WTC11 (cell line): ENCODE measurements around the gene PHC1. TPM values are rescaled to one million over a fixed set of nuclear protein-coding genes. Genes with fewer than 3 reads are reported as not detected.

Experiments
- ATAC-seq: fragments of 200-7000 bp; cut with Tn5 transposase; 2 replicates; pipeline ENCODE4 v1.10.0; 2021; ENCODE audit warnings: mild to moderate bottlenecking, moderate library complexity
- CTCF ChIA-PET: fragments of 300-600 bp; sonication (Branson Sonifier 250); formaldehyde crosslinking; loops from one replicate; lab custom pipeline; 2021; ENCODE audit warnings: antibody characterized with exemption; lab: Charles Lee
- POLR2A ChIA-PET: fragments of 350-600 bp; sonication (Branson Sonifier 250); formaldehyde crosslinking; loops from one replicate; lab custom pipeline; 2021; ENCODE audit warnings: antibody characterized with exemption; lab: Charles Lee
- DNase-seq: peaks from one replicate; pipeline ENCODE4 v3.0.0; 2021; ENCODE audit warnings: low spot score
- H3K27ac Mint-ChIP-seq: 2 replicates; pipeline ENCODE4 v1.8.0; 2021; ENCODE audit warnings: mixed read lengths
- H3K27me3 Mint-ChIP-seq: 2 replicates; pipeline ENCODE4 v1.8.0; 2021; ENCODE audit warnings: low read depth, mild to moderate bottlenecking, moderate library complexity, mixed read lengths
- H3K36me3 Mint-ChIP-seq: 2 replicates; pipeline ENCODE4 v1.8.0; 2021; ENCODE audit warnings: mixed read lengths
- H3K4me1 Mint-ChIP-seq: 2 replicates; pipeline ENCODE4 v1.8.0; 2022; ENCODE audit warnings: mixed read lengths
- H3K4me3 Mint-ChIP-seq: 2 replicates; pipeline ENCODE4 v1.8.0; 2021; ENCODE audit warnings: mild to moderate bottlenecking, moderate library complexity, mixed read lengths
- H3K9me3 Mint-ChIP-seq: 2 replicates; pipeline ENCODE4 v1.8.0; 2021; ENCODE audit warnings: mixed read lengths
- CBFB ChIP-seq: sonication (generic); formaldehyde crosslinking; IDR thresholded peaks from 2 replicates; pipeline ENCODE4 v1.8.1; 2022; ENCODE audit warnings: mild to moderate bottlenecking, low read depth, missing genetic modification reagents
- CDX4 ChIP-seq: fragments of 250-450 bp; sonication (Bioruptor Pico); IDR thresholded peaks from 2 replicates; pipeline ENCODE4 v1.9.0; 2021; ENCODE audit warnings: moderate library complexity, mild to moderate bottlenecking, inconsistent platforms, borderline replicate concordance
- CREB1 ChIP-seq: sonication (generic); formaldehyde crosslinking; IDR thresholded peaks from 2 replicates; pipeline ENCODE4 v1.8.0; 2023; ENCODE audit warnings: mild to moderate bottlenecking, missing genetic modification reagents
- E2F1 ChIP-seq: sonication (generic); formaldehyde crosslinking; IDR thresholded peaks from 2 replicates; pipeline ENCODE4 v1.8.0; 2022; ENCODE audit warnings: mild to moderate bottlenecking, missing genetic modification reagents
- E2F4 ChIP-seq: sonication (generic); formaldehyde crosslinking; IDR thresholded peaks from 2 replicates; pipeline ENCODE4 v1.8.1; 2022; ENCODE audit warnings: low read depth, mild to moderate bottlenecking, moderate library complexity, missing genetic modification reagents, borderline replicate concordance
- FOXJ3 ChIP-seq: sonication (generic); formaldehyde crosslinking; IDR thresholded peaks from 2 replicates; pipeline ENCODE4 v1.9.0; 2021; ENCODE audit warnings: missing genetic modification reagents, mild to moderate bottlenecking, borderline replicate concordance
- GRHL2 ChIP-seq: fragments of 250-450 bp; sonication (Bioruptor Pico); IDR thresholded peaks from 2 replicates; pipeline ENCODE4 v1.8.0; 2022; ENCODE audit warnings: mild to moderate bottlenecking, moderate library complexity; ENCODE audit not compliant: insufficient replicate concordance, severe bottlenecking
- GTF2I ChIP-seq: fragments of 250-450 bp; sonication (Bioruptor Pico); conservative IDR thresholded peaks from 2 replicates; pipeline ENCODE4 v1.4.0; 2021; ENCODE audit warnings: mild to moderate bottlenecking
- IRF1 ChIP-seq: sonication (generic); formaldehyde crosslinking; IDR thresholded peaks from 2 replicates; pipeline ENCODE4 v1.8.0; 2023; ENCODE audit warnings: missing genetic modification reagents
- JAZF1 ChIP-seq: fragments of 250-450 bp; sonication (Bioruptor Pico); IDR thresholded peaks from 2 replicates; pipeline ENCODE4 v1.9.0; 2021; ENCODE audit warnings: moderate library complexity, mild to moderate bottlenecking, inconsistent platforms
- JUN ChIP-seq: sonication (generic); formaldehyde crosslinking; IDR thresholded peaks from 2 replicates; pipeline ENCODE4 v1.8.0; 2023; ENCODE audit warnings: mild to moderate bottlenecking, missing genetic modification reagents
- SOX15 ChIP-seq: fragments of 250-450 bp; sonication (Bioruptor Pico); IDR thresholded peaks from 2 replicates; pipeline ENCODE4 v1.9.0; 2021; ENCODE audit warnings: mild to moderate bottlenecking
- TP53 ChIP-seq: sonication (generic); formaldehyde crosslinking; IDR thresholded peaks from 2 replicates; pipeline ENCODE4 v1.8.1; 2023; ENCODE audit warnings: mild to moderate bottlenecking, missing genetic modification reagents
- ZMAT4 ChIP-seq: fragments of 250-450 bp; sonication (Bioruptor Pico); IDR thresholded peaks from 2 replicates; pipeline ENCODE4 v1.9.0; 2021; ENCODE audit warnings: mild to moderate bottlenecking
- ZNF121 ChIP-seq: sonication (generic); formaldehyde crosslinking; IDR thresholded peaks from 2 replicates; pipeline ENCODE4 v1.8.0; 2023; ENCODE audit warnings: missing genetic modification reagents
- ZNF396 ChIP-seq: fragments of 250-450 bp; sonication (Bioruptor Pico); IDR thresholded peaks from 2 replicates; pipeline ENCODE4 v1.8.0; 2021; ENCODE audit warnings: mild to moderate bottlenecking, moderate library complexity, borderline replicate concordance
- ZNF423 ChIP-seq: fragments of 250-450 bp; sonication (Bioruptor Pico); IDR thresholded peaks from 2 replicates; pipeline ENCODE4 v2.1.2; 2022; ENCODE audit warnings: mild to moderate bottlenecking, moderate library complexity
- ZNF532 ChIP-seq: fragments of 250-450 bp; sonication (Bioruptor Pico); IDR thresholded peaks from 2 replicates; pipeline ENCODE4 v1.9.0; 2021; ENCODE audit warnings: mild to moderate bottlenecking, borderline replicate concordance
- total RNA-seq: library from RNA; stranded (reverse); gene quantifications from 3 replicates; pipeline ENCODE4 v1.2.3, GENCODE V29; 2021
- TF ChIP-seq, protein P1 (sequence below): sonication (generic); formaldehyde crosslinking; IDR thresholded peaks from 2 replicates; pipeline ENCODE4 v1.8.1; 2022; ENCODE audit warnings: mild to moderate bottlenecking, moderate library complexity, missing genetic modification reagents
- TF ChIP-seq, protein P2 (sequence below): sonication (generic); formaldehyde crosslinking; IDR thresholded peaks from 2 replicates; pipeline ENCODE4 v1.8.0; 2022; ENCODE audit warnings: mild to moderate bottlenecking, missing genetic modification reagents

Gene PHC1
- total RNA-seq, 1 experiment from 2014 or later = 733 TPM

GRCh38 chr12:8985213-8985754, 71.0 kb downstream of the PHC1 start:
- H3K4me3 Mint-ChIP-seq = no peak overlapping the region
- no peak overlapping the region for H3K27ac Mint-ChIP-seq
- POLR2A ChIA-PET = no interaction called here

GRCh38 chr12:8987163-8987562, 72.9 kb downstream of the PHC1 start:
- DNase-seq = no peak
- Mint-ChIP-seq H3K27me3 (no peaks in the 10 kb centered on the region), H3K4me1 (no peaks in the 10 kb centered on the region), H3K27ac (no peak overlapping the region), H3K4me3 (no peak overlapping the region), H3K9me3 (no peaks in the 10 kb centered on the region), H3K36me3 (no peaks in the 10 kb centered on the region)
- CTCF ChIA-PET = no interaction called here
- ATAC-seq = no peak
- POLR2A ChIA-PET = no interaction called here
- TF ChIP-seq TP53 (CRISPR knock-in tag) (no peak), E2F1 (CRISPR knock-in tag) (no peak), CREB1 (CRISPR knock-in tag) (no peak), IRF1 (CRISPR knock-in tag) (no peak), ZNF121 (no peak), JAZF1 (CRISPR knock-in tag) (no peak), CBFB (no peak), ZNF423 (CRISPR knock-in tag) (no peak), JUN (no peak), FOXJ3 (CRISPR knock-in tag) (no peak), ZNF532 (CRISPR knock-in tag) (no peak), E2F4 (CRISPR knock-in tag) (no peak)
- TF ChIP-seq, protein P1, sequence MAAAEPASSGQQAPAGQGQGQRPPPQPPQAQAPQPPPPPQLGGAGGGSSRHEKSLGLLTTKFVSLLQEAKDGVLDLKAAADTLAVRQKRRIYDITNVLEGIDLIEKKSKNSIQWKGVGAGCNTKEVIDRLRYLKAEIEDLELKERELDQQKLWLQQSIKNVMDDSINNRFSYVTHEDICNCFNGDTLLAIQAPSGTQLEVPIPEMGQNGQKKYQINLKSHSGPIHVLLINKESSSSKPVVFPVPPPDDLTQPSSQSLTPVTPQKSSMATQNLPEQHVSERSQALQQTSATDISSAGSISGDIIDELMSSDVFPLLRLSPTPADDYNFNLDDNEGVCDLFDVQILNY = no peak

More at GRCh38 chr12:8985213-8985754, 71.0 kb downstream of the PHC1 start:
- CTCF ChIA-PET = no interaction called here
- H3K4me1 Mint-ChIP-seq = no peaks in the 10 kb centered on the region
- ATAC-seq (no peak), DNase-seq (no peak)
- TF ChIP-seq SOX15 (CRISPR knock-in tag) (no peak), GRHL2 (CRISPR knock-in tag) (no peak), E2F1 (CRISPR knock-in tag) (no peak), CDX4 (CRISPR knock-in tag) (no peak), ZNF396 (no peak), GTF2I (CRISPR knock-in tag) (no peak), ZMAT4 (no peak)
- TF ChIP-seq, protein P2, sequence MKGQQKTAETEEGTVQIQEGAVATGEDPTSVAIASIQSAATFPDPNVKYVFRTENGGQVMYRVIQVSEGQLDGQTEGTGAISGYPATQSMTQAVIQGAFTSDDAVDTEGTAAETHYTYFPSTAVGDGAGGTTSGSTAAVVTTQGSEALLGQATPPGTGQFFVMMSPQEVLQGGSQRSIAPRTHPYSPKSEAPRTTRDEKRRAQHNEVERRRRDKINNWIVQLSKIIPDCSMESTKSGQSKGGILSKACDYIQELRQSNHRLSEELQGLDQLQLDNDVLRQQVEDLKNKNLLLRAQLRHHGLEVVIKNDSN (CRISPR knock-in tag) = no peak
- no peaks in the 10 kb centered on the region for H3K27me3 Mint-ChIP-seq
- H3K9me3 Mint-ChIP-seq = no peaks in the 10 kb centered on the region
- no peaks in the 10 kb centered on the region for H3K36me3 Mint-ChIP-seq
